H1 (cell line): ENCODE results near the gene LY6G5C. TPM values are rescaled to one million over a fixed set of nuclear protein-coding genes. Genes with fewer than 3 reads are reported as not detected.

Source experiments
- JUN ChIP-seq: IDR thresholded peaks from 2 replicates; pipeline ENCODE4 v1.6.1; 2011; ENCODE audit warnings: low read depth, mild to moderate bottlenecking, improper control_type of control experiment, low read length
- POU5F1 ChIP-seq: IDR thresholded peaks from 2 replicates; pipeline ENCODE4 v1.6.1; 2011; ENCODE audit warnings: low read depth, mild to moderate bottlenecking, low read length, moderate library complexity
- polyA plus RNA-seq, 7 experiments: library from polyadenylated mRNA; depleted of rRNA in 3 of 7; stranded (reverse) in 5 of 7; unstranded in 2 of 7; fragments of >200 nt in 5 of 7; fragments of 200-250 nt in 2 of 7; gene quantifications; 1 replicate in 5 of 7; 2 replicates in 1 of 7; 4 replicates in 1 of 7; pipeline versions ENCODE4 v1.2.1 to v1.2.3, GENCODE V29; 2011 to 2013; ENCODE audit warnings: missing spikeins in 2 of 7, mixed read lengths in 2 of 7
- total RNA-seq: library from RNA; stranded (reverse); fragmentation: NEBNext Ultra II Directional; extraction: Animal tissue kit (Norgen Biotek cat#: 25700); gene quantifications from 2 replicates; pipeline ENCODE4 v1.2.1, GENCODE V29; 2021

The LY6G5C gene
- total and polyA plus RNA-seq, 2 of the 8 experiments (the other 6 are each of a cell fraction or from before 2014, with no cell fraction given) = 1.1 to 1.8 TPM

DNA sequence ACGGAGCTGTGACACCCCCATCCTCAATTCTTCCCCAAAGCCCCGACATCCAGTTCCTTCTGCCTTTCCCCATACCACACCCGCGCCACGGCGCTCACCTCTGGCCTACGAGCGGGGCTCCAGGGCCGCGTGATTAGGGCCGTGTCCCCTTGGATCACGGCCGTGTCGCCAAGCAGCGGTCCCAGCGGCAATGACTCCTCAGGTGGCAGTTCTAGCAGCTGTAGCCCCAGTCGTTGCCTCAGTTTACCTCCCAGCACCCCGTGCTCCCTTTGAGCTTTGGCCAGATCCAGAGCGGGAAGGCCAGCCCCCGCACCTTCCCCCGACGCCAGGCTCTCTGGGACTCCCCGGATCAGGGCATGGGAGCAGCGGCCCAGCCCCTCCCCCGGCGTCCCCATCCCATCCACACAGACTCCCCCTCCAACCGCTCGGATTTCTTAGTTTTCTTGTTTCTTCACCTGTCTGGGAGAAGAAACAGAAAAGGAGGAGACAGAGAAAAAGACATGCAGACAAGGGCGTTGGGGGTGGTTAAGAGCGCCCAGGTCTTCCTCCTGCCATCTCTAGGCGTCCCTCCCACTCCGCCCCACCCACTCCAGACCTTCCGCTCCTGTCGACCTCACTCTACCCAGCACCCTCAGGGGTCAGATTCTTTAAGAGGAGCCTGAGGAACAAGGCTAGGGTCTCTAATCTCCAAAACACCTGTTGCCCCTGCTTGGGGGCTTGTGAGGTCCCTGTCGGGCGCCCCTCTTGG, 48.1 kb upstream of the LY6G5C start, which contains the start of gene DDAH2 (continued):
- no peak for TF ChIP-seq POU5F1
- TF ChIP-seq JUN = no peak
